ENCODE results near the gene TBC1D20. TPM values are rescaled to one million over a fixed set of nuclear protein-coding genes. Genes with fewer than 3 reads are reported as not detected.

Gene TBC1D20
- total RNA-seq, 1 donor from 2014 or later: 39.6 TPM

GRCh38 chr20:427849-428657 lies 34.3 kb downstream of the TBC1D20 start:
- no peak for DNase-seq
- TF ChIP-seq CTCF (IDR thresholded peaks at IDR 0.05; ENCODE audit: partially characterized antibody, unreplicated experiment): no peak
- Mint-ChIP-seq H3K4me3 (ENCODE audit: unreplicated experiment) (no peak overlapping the region), H3K9me3 (ENCODE audit: unreplicated experiment) (peaks cover 8% of the 10 kb centered on the region), H3K36me3 (ENCODE audit: unreplicated experiment) (peaks cover 4% of the 10 kb centered on the region), H3K27me3 (ENCODE audit: unreplicated experiment) (no peaks in the 10 kb centered on the region), H3K4me1 (ENCODE audit: low read depth, unreplicated experiment) (peaks cover 7% of the 10 kb centered on the region), H3K27ac (ENCODE audit: unreplicated experiment) (no peak overlapping the region)

- DNase-seq: no peak
- TF ChIP-seq CTCF (IDR thresholded peaks at IDR 0.05; ENCODE audit: partially characterized antibody, unreplicated experiment): no peak
- H3K9me3 Mint-ChIP-seq (ENCODE audit: unreplicated experiment): peaks cover 8% of the 10 kb centered on the region
- no peak overlapping the region for H3K4me3 Mint-ChIP-seq (ENCODE audit: unreplicated experiment)
- peaks cover 4% of the 10 kb centered on the region for H3K36me3 Mint-ChIP-seq (ENCODE audit: unreplicated experiment)
- no peaks in the 10 kb centered on the region for H3K27me3 Mint-ChIP-seq (ENCODE audit: unreplicated experiment)
- H3K27ac Mint-ChIP-seq (ENCODE audit: unreplicated experiment): no peak overlapping the region
- H3K4me1 Mint-ChIP-seq (ENCODE audit: low read depth, unreplicated experiment): peaks cover 7% of the 10 kb centered on the region
Measured at GRCh38 chr20:427401-427800, 34.9 kb downstream of the TBC1D20 start.

- Mint-ChIP-seq H3K9me3 (ENCODE audit: unreplicated experiment) (peaks cover 10% of the 10 kb centered on the region), H3K4me3 (ENCODE audit: unreplicated experiment) (no peak overlapping the region), H3K27me3 (ENCODE audit: unreplicated experiment) (peaks cover 2% of the 10 kb centered on the region), H3K27ac (ENCODE audit: unreplicated experiment) (no peak overlapping the region), H3K4me1 (ENCODE audit: low read depth, unreplicated experiment) (peaks cover 7% of the 10 kb centered on the region), H3K36me3 (ENCODE audit: unreplicated experiment) (peaks cover 4% of the 10 kb centered on the region)
- no peak for DNase-seq
- no peak for TF ChIP-seq CTCF (IDR thresholded peaks at IDR 0.05; ENCODE audit: partially characterized antibody, unreplicated experiment)
Measured at GRCh38 chr20:426566-426965, 35.8 kb downstream of the TBC1D20 start.

- H3K4me3 Mint-ChIP-seq (ENCODE audit: unreplicated experiment): no peak overlapping the region
- DNase-seq: no peak
- peaks cover 4% of the 10 kb centered on the region for H3K4me1 Mint-ChIP-seq (ENCODE audit: low read depth, unreplicated experiment)
- peaks cover 5% of the 10 kb centered on the region for H3K27me3 Mint-ChIP-seq (ENCODE audit: unreplicated experiment)
- no peak overlapping the region for H3K27ac Mint-ChIP-seq (ENCODE audit: unreplicated experiment)
- H3K36me3 Mint-ChIP-seq (ENCODE audit: unreplicated experiment): peaks cover 8% of the 10 kb centered on the region
- peaks cover 4% of the 10 kb centered on the region for H3K9me3 Mint-ChIP-seq (ENCODE audit: unreplicated experiment)
- no peak for TF ChIP-seq CTCF (IDR thresholded peaks at IDR 0.05; ENCODE audit: partially characterized antibody, unreplicated experiment)
Measured at GRCh38 chr20:421685-422250, 40.6 kb downstream of the TBC1D20 start.
